ENCODE measurements around the gene CXCR5.

Gene CXCR5

DNA sequence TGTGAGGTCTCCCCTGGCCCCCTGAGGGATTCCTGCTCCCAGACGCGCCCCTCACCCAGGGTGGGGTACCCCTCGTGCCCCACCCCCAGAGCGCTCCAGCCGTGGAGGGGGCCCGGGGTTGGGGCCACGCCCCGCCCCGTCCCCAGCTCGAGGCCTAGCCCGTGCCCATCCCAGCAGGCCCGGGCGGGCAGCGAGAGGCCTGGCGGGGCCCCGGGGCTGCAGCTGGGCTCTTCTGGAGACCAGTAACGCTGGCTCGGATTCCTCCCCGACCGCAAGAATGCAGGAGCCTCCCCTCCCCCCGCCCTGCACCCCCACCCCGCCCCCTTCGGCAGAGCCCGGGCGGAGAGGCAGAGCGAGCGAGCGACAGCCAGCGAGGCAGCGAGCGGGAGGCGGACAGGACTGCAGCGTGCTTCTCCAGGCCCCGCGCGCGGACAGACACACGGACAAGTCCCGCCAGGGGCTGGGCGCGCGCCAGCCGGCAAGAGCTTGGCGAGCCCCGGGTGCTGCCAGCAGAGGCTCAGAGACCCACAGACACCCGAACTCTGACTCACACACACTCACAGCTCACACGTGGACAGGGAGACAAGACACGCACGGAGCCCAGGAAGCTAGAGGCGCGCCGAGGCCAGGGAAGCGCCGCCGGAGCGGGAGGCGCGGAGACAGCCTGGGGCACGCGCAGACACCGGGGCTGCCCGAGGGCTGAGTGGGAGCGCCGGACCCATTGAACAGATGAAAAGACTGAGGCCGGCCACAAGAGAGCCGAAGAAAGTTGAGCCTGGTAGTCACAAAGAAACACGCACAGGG, 26.8 kb downstream of the CXCR5 start (continued):
- TF ChIP-seq ZNF274 (IDR thresholded peaks at IDR 0.05; ENCODE audit: low read length) (no peak), ZNF274 (tag by site-specific recombination; IDR thresholded peaks at IDR 0.05; ENCODE audit: borderline replicate concordance) (no peak), ZNF571 (tag by site-specific recombination; IDR thresholded peaks at IDR 0.05) (no peak), KLF1 (tag by site-specific recombination; IDR thresholded peaks at IDR 0.05) (peak; percentile 57), YY1 (tag by site-specific recombination; IDR thresholded peaks at IDR 0.05) (no peak), KLF8 (tag by site-specific recombination; IDR thresholded peaks at IDR 0.05) (0 out of 2 replicates have a peak, but pooled peaks have one; percentile 30), IKZF3 (tag by site-specific recombination; IDR thresholded peaks at IDR 0.05) (peak; percentile 49; the same call in 1 of the 2 replicates), GLI4 (tag by site-specific recombination; IDR thresholded peaks at IDR 0.05) (no peak)
- TF ChIP-seq, protein P1, sequence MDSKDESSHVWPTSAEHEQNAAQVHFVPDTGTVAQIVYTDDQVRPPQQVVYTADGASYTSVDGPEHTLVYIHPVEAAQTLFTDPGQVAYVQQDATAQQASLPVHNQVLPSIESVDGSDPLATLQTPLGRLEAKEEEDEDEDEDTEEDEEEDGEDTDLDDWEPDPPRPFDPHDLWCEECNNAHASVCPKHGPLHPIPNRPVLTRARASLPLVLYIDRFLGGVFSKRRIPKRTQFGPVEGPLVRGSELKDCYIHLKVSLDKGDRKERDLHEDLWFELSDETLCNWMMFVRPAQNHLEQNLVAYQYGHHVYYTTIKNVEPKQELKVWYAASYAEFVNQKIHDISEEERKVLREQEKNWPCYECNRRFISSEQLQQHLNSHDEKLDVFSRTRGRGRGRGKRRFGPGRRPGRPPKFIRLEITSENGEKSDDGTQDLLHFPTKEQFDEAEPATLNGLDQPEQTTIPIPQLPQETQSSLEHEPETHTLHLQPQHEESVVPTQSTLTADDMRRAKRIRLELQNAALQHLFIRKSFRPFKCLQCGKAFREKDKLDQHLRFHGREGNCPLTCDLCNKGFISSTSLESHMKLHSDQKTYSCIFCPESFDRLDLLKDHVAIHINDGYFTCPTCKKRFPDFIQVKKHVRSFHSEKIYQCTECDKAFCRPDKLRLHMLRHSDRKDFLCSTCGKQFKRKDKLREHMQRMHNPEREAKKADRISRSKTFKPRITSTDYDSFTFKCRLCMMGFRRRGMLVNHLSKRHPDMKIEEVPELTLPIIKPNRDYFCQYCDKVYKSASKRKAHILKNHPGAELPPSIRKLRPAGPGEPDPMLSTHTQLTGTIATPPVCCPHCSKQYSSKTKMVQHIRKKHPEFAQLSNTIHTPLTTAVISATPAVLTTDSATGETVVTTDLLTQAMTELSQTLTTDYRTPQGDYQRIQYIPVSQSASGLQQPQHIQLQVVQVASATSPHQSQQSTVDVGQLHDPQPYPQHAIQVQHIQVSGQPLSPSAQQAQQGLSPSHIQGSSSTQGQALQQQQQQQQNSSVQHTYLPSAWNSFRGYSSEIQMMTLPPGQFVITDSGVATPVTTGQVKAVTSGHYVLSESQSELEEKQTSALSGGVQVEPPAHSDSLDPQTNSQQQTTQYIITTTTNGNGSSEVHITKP (tag by site-specific recombination; IDR thresholded peaks at IDR 0.05), result no peak

GRCh38 chr11:118911113-118911879, 27.6 kb downstream of the CXCR5 start:
- no peak overlapping the region; the same call in none of the 2 replicates for H3K4me3 ChIP-seq (ENCODE audit: low read depth, low read length)
- ChIA-PET POLR2A (interaction anchor here (0.6 to 6.3 kb wide), 4 partner anchors 19 to 121 kb away, joined by 3 to 96 read pairs (median 4); partner anchors contain the start of gene DDX6), CTCF (interaction anchor here (0.7 to 6.9 kb wide), 2 partner anchors 17 to 449 kb away, joined by 3 to 196 read pairs; partner anchors contain the start of gene BCL9L)
- H3K36me3 ChIP-seq (ENCODE audit: control insufficient read depth in 2 of 2, insufficient read depth in 1 of 2, low read length in 2 of 2), result peaks cover 0 to 17% of the 10 kb centered on the region in 2 experiments; a peak in 1 of 3 replicates
- H3K27ac ChIP-seq (ENCODE audit: extremely low read depth, low read depth, low read length), result peak overlapping the region; percentile 64
- peaks cover 14% of the 10 kb centered on the region for H3K4me1 ChIP-seq (ENCODE audit: control insufficient read depth, insufficient read depth, low read length)
- no peaks in the 10 kb centered on the region for H3K9me3 ChIP-seq (ENCODE audit: control insufficient read depth, insufficient read depth, low read depth, low read length)
- TF ChIP-seq ZNF449 (tag by site-specific recombination; IDR thresholded peaks at IDR 0.05) (peak; percentile 79), ZNF10 (tag by site-specific recombination; IDR thresholded peaks at IDR 0.05) (no peak), ZNF146 (tag by site-specific recombination; IDR thresholded peaks at IDR 0.05) (no peak), KLF7 (tag by site-specific recombination; IDR thresholded peaks at IDR 0.05; ENCODE audit: borderline replicate concordance) (no peak), IKZF3 (tag by site-specific recombination; IDR thresholded peaks at IDR 0.05) (peak; percentile 17; the same call in 1 of the 2 replicates), ZNF280D (tag by site-specific recombination; IDR thresholded peaks at IDR 0.05) (no peak), ZBTB6 (tag by site-specific recombination; IDR thresholded peaks at IDR 0.05) (0 out of 2 replicates have a peak, but pooled peaks have one; percentile 5), ZNF138 (tag by site-specific recombination; IDR thresholded peaks at IDR 0.05; ENCODE audit: borderline replicate concordance) (no peak), ZXDB (tag by site-specific recombination; IDR thresholded peaks at IDR 0.05) (no peak), ZNF664 (tag by site-specific recombination; IDR thresholded peaks at IDR 0.05) (no peak), WT1 (tag by site-specific recombination; IDR thresholded peaks at IDR 0.05) (no peak)
- TF ChIP-seq, protein P2, sequence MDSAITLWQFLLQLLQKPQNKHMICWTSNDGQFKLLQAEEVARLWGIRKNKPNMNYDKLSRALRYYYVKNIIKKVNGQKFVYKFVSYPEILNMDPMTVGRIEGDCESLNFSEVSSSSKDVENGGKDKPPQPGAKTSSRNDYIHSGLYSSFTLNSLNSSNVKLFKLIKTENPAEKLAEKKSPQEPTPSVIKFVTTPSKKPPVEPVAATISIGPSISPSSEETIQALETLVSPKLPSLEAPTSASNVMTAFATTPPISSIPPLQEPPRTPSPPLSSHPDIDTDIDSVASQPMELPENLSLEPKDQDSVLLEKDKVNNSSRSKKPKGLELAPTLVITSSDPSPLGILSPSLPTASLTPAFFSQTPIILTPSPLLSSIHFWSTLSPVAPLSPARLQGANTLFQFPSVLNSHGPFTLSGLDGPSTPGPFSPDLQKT (IDR thresholded peaks at IDR 0.05; ENCODE audit: borderline replicate concordance, low read depth, low read length), result no peak
- TF ChIP-seq, protein P3, sequence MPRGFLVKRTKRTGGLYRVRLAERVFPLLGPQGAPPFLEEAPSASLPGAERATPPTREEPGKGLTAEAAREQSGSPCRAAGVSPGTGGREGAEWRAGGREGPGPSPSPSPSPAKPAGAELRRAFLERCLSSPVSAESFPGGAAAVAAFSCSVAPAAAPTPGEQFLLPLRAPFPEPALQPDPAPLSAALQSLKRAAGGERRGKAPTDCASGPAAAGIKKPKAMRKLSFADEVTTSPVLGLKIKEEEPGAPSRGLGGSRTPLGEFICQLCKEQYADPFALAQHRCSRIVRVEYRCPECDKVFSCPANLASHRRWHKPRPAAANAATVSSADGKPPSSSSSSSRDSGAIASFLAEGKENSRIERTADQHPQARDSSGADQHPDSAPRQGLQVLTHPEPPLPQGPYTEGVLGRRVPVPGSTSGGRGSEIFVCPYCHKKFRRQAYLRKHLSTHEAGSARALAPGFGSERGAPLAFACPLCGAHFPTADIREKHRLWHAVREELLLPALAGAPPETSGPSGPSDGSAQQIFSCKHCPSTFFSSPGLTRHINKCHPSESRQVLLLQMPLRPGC (tag by site-specific recombination; IDR thresholded peaks at IDR 0.05), result no peak
